Measurements from ENCODE around the gene SH3RF1. TPM values are rescaled to one million over a fixed set of nuclear protein-coding genes. Genes with fewer than 3 reads are reported as not detected.

The SH3RF1 gene
- total and polyA plus RNA-seq, 4 donors = 1.8 to 7.9 (median 3.5) TPM

DNA sequence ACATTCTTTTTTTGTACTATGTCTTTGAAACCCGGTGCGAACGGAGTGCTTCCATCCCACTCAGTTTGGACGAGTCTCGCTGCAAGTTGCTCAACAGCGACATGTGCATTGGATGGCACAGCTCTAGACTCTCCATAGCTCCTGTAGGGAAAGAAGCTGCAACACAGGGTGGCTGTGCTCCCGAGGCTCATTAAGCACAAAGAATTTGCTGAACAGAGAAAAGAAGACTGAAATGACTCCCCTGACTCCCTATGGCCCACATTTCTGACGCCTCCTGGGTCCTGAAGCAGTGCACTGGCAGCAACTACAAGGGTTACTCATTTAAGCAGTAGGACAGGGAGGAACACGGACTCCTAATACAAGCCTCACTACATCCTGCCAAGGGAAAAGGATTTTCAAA lies 127.4 kb downstream of the SH3RF1 start:
- TF ChIP-seq TAF1 (conservative IDR thresholded peaks at IDR 0.05) = no peak
- TF ChIP-seq, protein P1, sequence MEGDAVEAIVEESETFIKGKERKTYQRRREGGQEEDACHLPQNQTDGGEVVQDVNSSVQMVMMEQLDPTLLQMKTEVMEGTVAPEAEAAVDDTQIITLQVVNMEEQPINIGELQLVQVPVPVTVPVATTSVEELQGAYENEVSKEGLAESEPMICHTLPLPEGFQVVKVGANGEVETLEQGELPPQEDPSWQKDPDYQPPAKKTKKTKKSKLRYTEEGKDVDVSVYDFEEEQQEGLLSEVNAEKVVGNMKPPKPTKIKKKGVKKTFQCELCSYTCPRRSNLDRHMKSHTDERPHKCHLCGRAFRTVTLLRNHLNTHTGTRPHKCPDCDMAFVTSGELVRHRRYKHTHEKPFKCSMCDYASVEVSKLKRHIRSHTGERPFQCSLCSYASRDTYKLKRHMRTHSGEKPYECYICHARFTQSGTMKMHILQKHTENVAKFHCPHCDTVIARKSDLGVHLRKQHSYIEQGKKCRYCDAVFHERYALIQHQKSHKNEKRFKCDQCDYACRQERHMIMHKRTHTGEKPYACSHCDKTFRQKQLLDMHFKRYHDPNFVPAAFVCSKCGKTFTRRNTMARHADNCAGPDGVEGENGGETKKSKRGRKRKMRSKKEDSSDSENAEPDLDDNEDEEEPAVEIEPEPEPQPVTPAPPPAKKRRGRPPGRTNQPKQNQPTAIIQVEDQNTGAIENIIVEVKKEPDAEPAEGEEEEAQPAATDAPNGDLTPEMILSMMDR (IDR thresholded peaks at IDR 0.05; ENCODE audit: low read depth, low read length, missing input control) = no peak
- TF ChIP-seq RAD21 (IDR thresholded peaks at IDR 0.05) = no peak
- no peak for TF ChIP-seq NR2F2 (IDR thresholded peaks at IDR 0.05)
- no peak for TF ChIP-seq HNF4A (conservative IDR thresholded peaks at IDR 0.05)
- no peak for TF ChIP-seq EGR1 (IDR thresholded peaks at IDR 0.05; ENCODE audit: low read depth in 2 of 2)
- TF ChIP-seq GABPA (IDR thresholded peaks at IDR 0.05 in 1 of 2, conservative IDR thresholded peaks at IDR 0.05 in 1 of 2) = no peak
- TF ChIP-seq RXRA (IDR thresholded peaks at IDR 0.05) = no peak
- TF ChIP-seq HNF4G (IDR thresholded peaks at IDR 0.05) = no peak
- no peak for TF ChIP-seq ZBTB33 (IDR thresholded peaks at IDR 0.05)
- TF ChIP-seq FOXA2 (IDR thresholded peaks at IDR 0.05) = no peak
- TF ChIP-seq JUND (IDR thresholded peaks at IDR 0.05) = no peak

GRCh38 chr4:169142906-169143305 lies 127.8 kb downstream of the SH3RF1 start:
- Histone ChIP-seq H3K27ac (ENCODE audit: low read depth in 1 of 2, low read length in 2 of 2) (no peak overlapping the region), H3K36me3 (ENCODE audit: control insufficient read depth in 4 of 4, insufficient read depth in 3 of 4, low read depth in 1 of 4, low read length in 3 of 4) (no peaks in the 10 kb centered on the region), H3K27me3 (ENCODE audit: control insufficient read depth in 4 of 4, insufficient read depth in 4 of 4, low read length in 3 of 4) (no peaks in the 10 kb centered on the region), H3K4me1 (ENCODE audit: control insufficient read depth in 4 of 4, insufficient read depth in 4 of 4, low read length in 3 of 4) (no peaks in the 10 kb centered on the region), H3K9me3 (ENCODE audit: control insufficient read depth in 4 of 4, low read length in 3 of 4) (no peaks in the 10 kb centered on the region), H3K9ac (ENCODE audit: low read depth in 1 of 2, low read length in 2 of 2) (no peak overlapping the region), H3K4me3 (ENCODE audit: low read depth in 1 of 3, low read length in 3 of 3) (no peak overlapping the region)
- TF ChIP-seq FOXA1 (IDR thresholded peaks at IDR 0.05) = no peak
- TF ChIP-seq RAD21 (IDR thresholded peaks at IDR 0.05) = no peak
- TF ChIP-seq, protein P1 (IDR thresholded peaks at IDR 0.05; ENCODE audit: low read depth, low read length, missing input control) = no peak
- no peak for TF ChIP-seq NR2F2 (IDR thresholded peaks at IDR 0.05)
- TF ChIP-seq RXRA (IDR thresholded peaks at IDR 0.05) = no peak
- no peak for TF ChIP-seq YY1 (IDR thresholded peaks at IDR 0.05)
- TF ChIP-seq HNF4A (conservative IDR thresholded peaks at IDR 0.05) = no peak
- TF ChIP-seq, protein P2, sequence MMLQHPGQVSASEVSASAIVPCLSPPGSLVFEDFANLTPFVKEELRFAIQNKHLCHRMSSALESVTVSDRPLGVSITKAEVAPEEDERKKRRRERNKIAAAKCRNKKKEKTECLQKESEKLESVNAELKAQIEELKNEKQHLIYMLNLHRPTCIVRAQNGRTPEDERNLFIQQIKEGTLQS (IDR thresholded peaks at IDR 0.05) = no peak
- no peak for DNase-seq (ENCODE audit: low spot score)

More for the DNA sequence above, 127.4 kb downstream of the SH3RF1 start:
- Histone ChIP-seq H3K9ac (ENCODE audit: low read depth in 1 of 2, low read length in 2 of 2) (no peak overlapping the region), H3K36me3 (ENCODE audit: control insufficient read depth in 4 of 4, insufficient read depth in 3 of 4, low read depth in 1 of 4, low read length in 3 of 4) (no peaks in the 10 kb centered on the region), H3K27ac (ENCODE audit: low read depth in 1 of 2, low read length in 2 of 2) (no peak overlapping the region), H3K9me3 (ENCODE audit: control insufficient read depth in 4 of 4, low read length in 3 of 4) (no peaks in the 10 kb centered on the region), H3K27me3 (ENCODE audit: control insufficient read depth in 4 of 4, insufficient read depth in 4 of 4, low read length in 3 of 4) (no peaks in the 10 kb centered on the region), H3K4me1 (ENCODE audit: control insufficient read depth in 4 of 4, insufficient read depth in 4 of 4, low read length in 3 of 4) (no peaks in the 10 kb centered on the region), H3K4me3 (ENCODE audit: low read depth in 1 of 3, low read length in 3 of 3) (no peak overlapping the region)
- DNase-seq (ENCODE audit: low spot score) = no peak
- 97% methylated on average over 9 of the region's 9 CpGs for WGBS

Data from liver (tissue), 9 donors.